ENCODE data around the gene LRRC8D. TPM values are rescaled to one million over a fixed set of nuclear protein-coding genes. Genes with fewer than 3 reads are reported as not detected.
A peak's percentile ranks its signal among the peaks of the same experiment; 100 is the strongest.

Gene LRRC8D
- total RNA-seq, 1 experiment from 2014 or later = 44.9 TPM

GRCh38 chr1:89834083-89834704, 13.4 kb downstream of the LRRC8D start:
- Histone ChIP-seq H3K36me3 (replicated peaks; ENCODE audit: control insufficient read depth, insufficient read depth, low read length) (no peaks in the 10 kb centered on the region), H3K4me3 (ENCODE audit: insufficient read depth, low read depth, low read length) (no peak overlapping the region), H3K27me3 (ENCODE audit: control insufficient read depth, insufficient read depth, low read length) (no peaks in the 10 kb centered on the region)
- DNase-seq = no peak

GRCh38 chr1:89836252-89837035, 15.6 kb downstream of the LRRC8D start:
- no peak overlapping the region for H3K4me3 ChIP-seq (ENCODE audit: insufficient read depth, low read depth, low read length)

GRCh38 chr1:89837036-89837481, 16.2 kb downstream of the LRRC8D start:
- Histone ChIP-seq H3K4me3 (ENCODE audit: insufficient read depth, low read depth, low read length) (no peak overlapping the region), H3K27me3 (ENCODE audit: control insufficient read depth, insufficient read depth, low read length) (no peaks in the 10 kb centered on the region), H3K36me3 (replicated peaks; ENCODE audit: control insufficient read depth, insufficient read depth, low read length) (no peaks in the 10 kb centered on the region)
- no peak for DNase-seq

More at GRCh38 chr1:89836252-89837035, 15.6 kb downstream of the LRRC8D start:
- H3K36me3 ChIP-seq (replicated peaks; ENCODE audit: control insufficient read depth, insufficient read depth, low read length) = no peaks in the 10 kb centered on the region
- H3K27me3 ChIP-seq (ENCODE audit: control insufficient read depth, insufficient read depth, low read length) = no peaks in the 10 kb centered on the region
- no peak for DNase-seq

GRCh38 chr1:89837510-89837909, 16.7 kb downstream of the LRRC8D start:
- Histone ChIP-seq H3K4me3 (ENCODE audit: insufficient read depth, low read depth, low read length) (no peak overlapping the region), H3K36me3 (replicated peaks; ENCODE audit: control insufficient read depth, insufficient read depth, low read length) (no peaks in the 10 kb centered on the region), H3K27me3 (ENCODE audit: control insufficient read depth, insufficient read depth, low read length) (no peaks in the 10 kb centered on the region)
- DNase-seq = no peak

GRCh38 chr1:89839516-89839915, 18.7 kb downstream of the LRRC8D start:
- DNase-seq = no peak
- Histone ChIP-seq H3K4me3 (ENCODE audit: insufficient read depth, low read depth, low read length) (no peak overlapping the region), H3K27me3 (ENCODE audit: control insufficient read depth, insufficient read depth, low read length) (no peaks in the 10 kb centered on the region; the same call in 1 of the 2 replicates), H3K36me3 (replicated peaks; ENCODE audit: control insufficient read depth, insufficient read depth, low read length) (peaks cover 2% of the 10 kb centered on the region)

GRCh38 chr1:89841507-89841906, 20.7 kb downstream of the LRRC8D start:
- H3K4me3 ChIP-seq (ENCODE audit: insufficient read depth, low read depth, low read length) = no peak overlapping the region
- DNase-seq = no peak
- no peaks in the 10 kb centered on the region; the same call in 1 of the 2 replicates for H3K27me3 ChIP-seq (ENCODE audit: control insufficient read depth, insufficient read depth, low read length)
- peaks cover 4% of the 10 kb centered on the region for H3K36me3 ChIP-seq (replicated peaks; ENCODE audit: control insufficient read depth, insufficient read depth, low read length)

GRCh38 chr1:89842567-89843272, 21.9 kb downstream of the LRRC8D start:
- no peaks in the 10 kb centered on the region; the same call in 1 of the 2 replicates for H3K27me3 ChIP-seq (ENCODE audit: control insufficient read depth, insufficient read depth, low read length)
- peak overlapping the region; percentile 64 for H3K4me3 ChIP-seq (ENCODE audit: insufficient read depth, low read depth, low read length)
- DNase-seq = no peak
- H3K36me3 ChIP-seq (replicated peaks; ENCODE audit: control insufficient read depth, insufficient read depth, low read length) = peaks cover 6% of the 10 kb centered on the region

- peaks cover 10% of the 10 kb centered on the region for H3K36me3 ChIP-seq (replicated peaks; ENCODE audit: control insufficient read depth, insufficient read depth, low read length)
- peak; percentile 89 for DNase-seq
- no peaks in the 10 kb centered on the region; the same call in 1 of the 2 replicates for H3K27me3 ChIP-seq (ENCODE audit: control insufficient read depth, insufficient read depth, low read length)
- H3K4me3 ChIP-seq (ENCODE audit: insufficient read depth, low read depth, low read length) = peak overlapping the region; percentile 64
These were observed 22.7 kb downstream of the LRRC8D start for GRCh38 chr1:89843273-89844130.

GRCh38 chr1:89844241-89844807, 23.5 kb downstream of the LRRC8D start:
- Histone ChIP-seq H3K36me3 (replicated peaks; ENCODE audit: control insufficient read depth, insufficient read depth, low read length) (peaks cover 10% of the 10 kb centered on the region), H3K4me3 (ENCODE audit: insufficient read depth, low read depth, low read length) (no peak overlapping the region), H3K27me3 (ENCODE audit: control insufficient read depth, insufficient read depth, low read length) (no peaks in the 10 kb centered on the region; the same call in 1 of the 2 replicates)
- no peak for DNase-seq

GRCh38 chr1:89844860-89845259, 24.0 kb downstream of the LRRC8D start:
- H3K27me3 ChIP-seq (ENCODE audit: control insufficient read depth, insufficient read depth, low read length) = no peaks in the 10 kb centered on the region; the same call in 1 of the 2 replicates
- no peak for DNase-seq
- H3K4me3 ChIP-seq (ENCODE audit: insufficient read depth, low read depth, low read length) = no peak overlapping the region
- peaks cover 10% of the 10 kb centered on the region for H3K36me3 ChIP-seq (replicated peaks; ENCODE audit: control insufficient read depth, insufficient read depth, low read length)

- no peaks in the 10 kb centered on the region; the same call in 1 of the 2 replicates for H3K27me3 ChIP-seq (ENCODE audit: control insufficient read depth, insufficient read depth, low read length)
- peaks cover 13% of the 10 kb centered on the region for H3K36me3 ChIP-seq (replicated peaks; ENCODE audit: control insufficient read depth, insufficient read depth, low read length)
- no peak for DNase-seq
- H3K4me3 ChIP-seq (ENCODE audit: insufficient read depth, low read depth, low read length) = no peak overlapping the region
These were observed 26.4 kb downstream of the LRRC8D start for GRCh38 chr1:89847191-89847729.

- no peak for DNase-seq
- H3K4me3 ChIP-seq (ENCODE audit: insufficient read depth, low read depth, low read length) = no peak overlapping the region
- H3K36me3 ChIP-seq (replicated peaks; ENCODE audit: control insufficient read depth, insufficient read depth, low read length) = peaks cover 17% of the 10 kb centered on the region
- H3K27me3 ChIP-seq (ENCODE audit: control insufficient read depth, insufficient read depth, low read length) = no peaks in the 10 kb centered on the region
These were observed 30.1 kb downstream of the LRRC8D start for GRCh38 chr1:89850844-89851415.

GRCh38 chr1:89854140-89854539, 33.3 kb downstream of the LRRC8D start:
- no peaks in the 10 kb centered on the region for H3K27me3 ChIP-seq (ENCODE audit: control insufficient read depth, insufficient read depth, low read length)
- DNase-seq = no peak
- peaks cover 9% of the 10 kb centered on the region for H3K36me3 ChIP-seq (replicated peaks; ENCODE audit: control insufficient read depth, insufficient read depth, low read length)
- no peak overlapping the region for H3K4me3 ChIP-seq (ENCODE audit: insufficient read depth, low read depth, low read length)
